Heart left ventricle (tissue), 13 donors: ENCODE data around the gene ISG15.

Source experiments
- POLR2A ChIP-seq, 2 donors: fragments of 450-650 bp; IDR thresholded peaks; one replicate each; pipeline ENCODE4 v1.6.1; 2017; ENCODE audit warnings: antibody characterized with exemption in 2 of 2, mild to moderate bottlenecking in 2 of 2, moderate library complexity in 2 of 2
- TF ChIP-seq, protein P1 (sequence below), 12 donors: fragments of 200-600 bp; sonication (generic) in 4 of 12; IDR thresholded peaks; one replicate each; pipeline versions ENCODE4 v1.5.0 to v1.8.0; 2018 to 2022; ENCODE audit warnings: antibody characterized with exemption in 12 of 12, mild to moderate bottlenecking in 5 of 12
- donor health status: ischemic (EF 13 %, LVEDD 7.1; RV severe dilation, severe dysfunction).
- donor health status: DM: no; HTN: yes; CAD: no.
- donor health status: DM: no; HTN: no; CAD: no.
- donor health status: ischemic (EF 25% LVEDD 6.9; RV normal size, moderate dysfunction).
- donor health status: ischemic (EF 25% LVEDD 5.7; RV mildly dilated, moderate dysfunction).
- donor health status: ischemic (EF 35%, LVEDD 5.7; RV mildly dilated, moderate dysfunction).
- donor health status: nonischemic (EF 11% LVEDD 7.7; RV severe dilation, severe dysfunction).
- donor health status: DM: yes; HTN: yes; CAD: no.
- donor health status: PGD.
- donor health status: ischemic (EF 29% LVEDD 5.4; RV normal size, mild dysfunction).
- donor health status: nonischemic (EF 23%, LVEDD 6.1; RV moderate dilation, normal function).

- TF ChIP-seq, protein P1, sequence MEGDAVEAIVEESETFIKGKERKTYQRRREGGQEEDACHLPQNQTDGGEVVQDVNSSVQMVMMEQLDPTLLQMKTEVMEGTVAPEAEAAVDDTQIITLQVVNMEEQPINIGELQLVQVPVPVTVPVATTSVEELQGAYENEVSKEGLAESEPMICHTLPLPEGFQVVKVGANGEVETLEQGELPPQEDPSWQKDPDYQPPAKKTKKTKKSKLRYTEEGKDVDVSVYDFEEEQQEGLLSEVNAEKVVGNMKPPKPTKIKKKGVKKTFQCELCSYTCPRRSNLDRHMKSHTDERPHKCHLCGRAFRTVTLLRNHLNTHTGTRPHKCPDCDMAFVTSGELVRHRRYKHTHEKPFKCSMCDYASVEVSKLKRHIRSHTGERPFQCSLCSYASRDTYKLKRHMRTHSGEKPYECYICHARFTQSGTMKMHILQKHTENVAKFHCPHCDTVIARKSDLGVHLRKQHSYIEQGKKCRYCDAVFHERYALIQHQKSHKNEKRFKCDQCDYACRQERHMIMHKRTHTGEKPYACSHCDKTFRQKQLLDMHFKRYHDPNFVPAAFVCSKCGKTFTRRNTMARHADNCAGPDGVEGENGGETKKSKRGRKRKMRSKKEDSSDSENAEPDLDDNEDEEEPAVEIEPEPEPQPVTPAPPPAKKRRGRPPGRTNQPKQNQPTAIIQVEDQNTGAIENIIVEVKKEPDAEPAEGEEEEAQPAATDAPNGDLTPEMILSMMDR (IDR thresholded peaks at IDR 0.05) = no peak
- TF ChIP-seq POLR2A (IDR thresholded peaks at IDR 0.05) = no peak
Observed at GRCh38 chr1:1055841-1056736, 42.8 kb downstream of the ISG15 start.
